HuH-7.5 (cell line): ENCODE results near the gene ADGRD1.
"Not testable (repeated sequence)": the region's sequence is repeated elsewhere in the genome, so short reads cannot be mapped to it uniquely, and the experiment has no call there.

ENCODE experiments used
- DNase-seq: peaks from one replicate; pipeline ENCODE4 v3.0.0; 2011; ENCODE audit warnings: low spot score

Gene ADGRD1

GRCh38 chr12:130953771-130954543 is at the start of gene ADGRD1:
TSS of gene ADGRD1 (plus strand) at chr12:130953907. CDS start at chr12:130954466, 559 bp downstream.
- peak; percentile 48 for DNase-seq

GRCh38 chr12:130904064-130904463 is 49.6 kb upstream of the ADGRD1 start:
- DNase-seq: no peak

- DNase-seq: not testable (repeated sequence)
Observed at GRCh38 chr12:130904936-130905455, 48.7 kb upstream of the ADGRD1 start.

- DNase-seq: no peak
Observed at GRCh38 chr12:130909111-130909510, 44.6 kb upstream of the ADGRD1 start.

GRCh38 chr12:130911193-130911592 is 42.5 kb upstream of the ADGRD1 start:
- DNase-seq: no peak

GRCh38 chr12:130911933-130912332 is 41.8 kb upstream of the ADGRD1 start:
- no peak for DNase-seq

GRCh38 chr12:130916241-130916911 is 37.3 kb upstream of the ADGRD1 start:
- peak; percentile 51 for DNase-seq

- DNase-seq: no peak
Observed at GRCh38 chr12:130917607-130918006, 36.1 kb upstream of the ADGRD1 start.

GRCh38 chr12:130919086-130919485 is 34.6 kb upstream of the ADGRD1 start:
- no peak for DNase-seq

- no peak for DNase-seq
Observed at GRCh38 chr12:130920119-130920703, 33.5 kb upstream of the ADGRD1 start.

GRCh38 chr12:130920723-130921381 is 32.9 kb upstream of the ADGRD1 start:
- DNase-seq: no peak

- no peak for DNase-seq
Observed at GRCh38 chr12:130922511-130922953, 31.2 kb upstream of the ADGRD1 start.

GRCh38 chr12:130924966-130925665 is 28.6 kb upstream of the ADGRD1 start:
- no peak for DNase-seq

- no peak for DNase-seq
Observed at GRCh38 chr12:130925666-130926015, 28.1 kb upstream of the ADGRD1 start.

- no peak for DNase-seq
Observed at GRCh38 chr12:130929363-130929762, 24.3 kb upstream of the ADGRD1 start.

GRCh38 chr12:130932061-130932930 is 21.4 kb upstream of the ADGRD1 start:
- DNase-seq: no peak

- DNase-seq: no peak
Observed at GRCh38 chr12:130933269-130933995, 20.3 kb upstream of the ADGRD1 start.

- DNase-seq: no peak
Observed at GRCh38 chr12:130934753-130935152, 19.0 kb upstream of the ADGRD1 start.

GRCh38 chr12:130936561-130936960 is 17.1 kb upstream of the ADGRD1 start:
- no peak for DNase-seq

GRCh38 chr12:130937063-130937462 is 16.6 kb upstream of the ADGRD1 start:
- DNase-seq: no peak
